HG03460 (cell line): Measurements from ENCODE around the gene DEFB129.
"Not testable (repeated sequence)": the region's sequence is repeated elsewhere in the genome, so short reads cannot be mapped to it uniquely, and the experiment has no call there.

Experiments
- ATAC-seq: cut with Tn5 transposase; IDR thresholded peaks from one replicate; pipeline ENCODE4 v1.9.1; 2021; ENCODE audit not compliant: unreplicated experiment

The DEFB129 gene

GRCh38 chr20:252801-253200, 25.7 kb downstream of the DEFB129 start:
- ATAC-seq: no peak

- ATAC-seq: not testable (repeated sequence)
Measured at GRCh38 chr20:253447-253846, 26.4 kb downstream of the DEFB129 start.

DNA sequence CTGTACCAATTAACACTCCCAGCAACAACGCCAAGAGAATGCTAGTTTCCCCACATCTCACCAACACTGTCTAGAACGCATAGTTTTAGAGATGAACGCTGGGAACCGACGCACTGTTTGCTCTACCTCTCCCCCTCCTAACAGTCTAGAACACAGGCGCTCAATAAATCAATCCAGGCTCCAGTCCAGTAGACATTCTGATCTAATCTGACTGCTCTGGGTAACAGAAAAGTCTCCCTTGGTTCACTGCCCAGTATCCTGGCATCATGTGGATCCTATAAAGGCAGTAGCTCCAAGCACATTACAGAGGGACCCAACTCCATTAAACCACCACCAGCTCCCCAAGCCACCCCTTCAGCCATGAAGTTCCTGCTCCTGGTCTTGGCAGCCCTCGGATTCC, 30.4 kb downstream of the DEFB129 start, which contains the start of gene DEFB132:
TSS of gene DEFB132 (plus strand) at position 306 of the 400 bp plus-strand sequence. CDS start at position 361, 55 bp downstream.
- no peak for ATAC-seq

- ATAC-seq: no peak
Measured at GRCh38 chr20:258269-258858, 31.3 kb downstream of the DEFB129 start.

DNA sequence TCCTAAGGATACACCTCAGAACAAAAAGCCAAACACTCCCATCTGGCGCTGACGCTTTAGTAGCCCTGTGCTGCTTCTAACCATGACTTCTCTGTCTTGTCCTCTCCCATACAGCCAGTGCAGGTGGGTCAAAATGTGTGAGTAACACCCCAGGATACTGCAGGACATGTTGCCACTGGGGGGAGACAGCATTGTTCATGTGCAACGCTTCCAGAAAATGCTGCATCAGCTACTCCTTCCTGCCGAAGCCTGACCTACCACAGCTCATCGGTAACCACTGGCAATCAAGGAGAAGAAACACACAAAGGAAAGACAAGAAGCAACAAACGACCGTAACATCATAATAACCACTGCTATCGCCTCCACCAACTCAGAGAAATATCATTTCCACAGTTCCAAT, 31.9 kb downstream of the DEFB129 start:
- no peak for ATAC-seq

DNA sequence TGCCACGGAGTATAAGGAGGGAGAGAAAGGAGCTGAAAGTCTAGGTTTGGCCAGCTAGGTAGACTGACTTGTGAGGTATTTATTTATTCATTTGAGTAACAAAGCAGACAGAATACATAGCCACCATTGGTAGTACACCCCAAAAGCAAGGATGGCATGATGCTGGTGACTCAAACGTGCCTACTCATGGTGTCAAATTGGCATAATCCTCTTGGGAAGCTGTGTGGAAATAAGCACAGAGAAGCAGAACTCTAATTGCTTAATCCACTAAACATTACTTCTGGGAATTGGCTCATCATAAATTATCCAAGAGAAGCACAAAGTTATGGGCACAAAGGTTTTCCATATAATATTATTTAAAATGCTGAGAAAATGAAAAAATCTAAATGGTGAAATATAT, 32.9 kb downstream of the DEFB129 start:
- no peak for ATAC-seq

- no peak for ATAC-seq
Measured at GRCh38 chr20:263701-264100, 36.6 kb downstream of the DEFB129 start.

DNA sequence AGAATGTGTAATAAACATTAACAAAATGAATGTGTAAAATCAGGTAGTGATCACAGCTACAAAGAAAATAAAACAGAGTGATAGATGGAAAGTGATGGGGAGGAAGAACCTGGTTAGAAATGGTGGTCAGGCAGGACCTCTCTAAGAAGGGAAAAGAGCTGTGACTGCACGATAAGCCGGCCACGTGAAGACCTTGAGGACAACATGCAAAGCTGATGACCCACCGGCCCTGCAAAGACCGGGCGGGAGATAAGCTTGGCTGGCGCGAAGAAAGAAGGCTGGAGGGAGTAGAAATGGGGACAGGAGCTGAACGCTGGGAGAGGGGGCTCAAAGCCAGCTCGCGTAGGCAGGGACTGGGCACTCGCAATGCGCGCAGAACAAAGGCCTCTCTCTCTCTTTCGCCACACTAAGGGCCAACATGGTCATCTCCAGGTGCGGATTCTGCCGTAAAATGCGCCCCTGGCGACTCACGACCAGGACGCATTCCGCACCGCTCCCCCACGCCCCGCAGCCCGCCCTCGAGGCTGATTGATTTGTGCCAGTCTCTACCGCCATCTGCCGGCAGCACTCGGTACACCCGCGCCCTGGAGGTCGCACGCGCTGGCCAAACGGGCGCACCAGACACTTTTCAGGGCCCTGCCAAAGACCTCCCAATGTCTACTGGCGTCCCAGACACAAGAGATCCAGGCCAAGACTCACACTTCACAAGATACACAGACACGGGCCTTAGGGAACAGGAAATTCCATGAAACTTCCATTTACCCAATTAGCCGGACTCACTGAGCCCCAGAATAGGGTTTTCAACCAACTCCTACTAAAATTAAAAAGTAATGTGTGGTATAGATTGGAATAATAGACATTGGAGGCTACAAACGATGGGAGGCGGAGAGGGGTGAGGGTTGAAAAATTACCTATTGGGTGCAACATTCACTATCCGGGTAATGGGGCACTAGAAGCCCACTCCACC, 39.8 kb downstream of the DEFB129 start:
- peak; percentile 80 for ATAC-seq

DNA sequence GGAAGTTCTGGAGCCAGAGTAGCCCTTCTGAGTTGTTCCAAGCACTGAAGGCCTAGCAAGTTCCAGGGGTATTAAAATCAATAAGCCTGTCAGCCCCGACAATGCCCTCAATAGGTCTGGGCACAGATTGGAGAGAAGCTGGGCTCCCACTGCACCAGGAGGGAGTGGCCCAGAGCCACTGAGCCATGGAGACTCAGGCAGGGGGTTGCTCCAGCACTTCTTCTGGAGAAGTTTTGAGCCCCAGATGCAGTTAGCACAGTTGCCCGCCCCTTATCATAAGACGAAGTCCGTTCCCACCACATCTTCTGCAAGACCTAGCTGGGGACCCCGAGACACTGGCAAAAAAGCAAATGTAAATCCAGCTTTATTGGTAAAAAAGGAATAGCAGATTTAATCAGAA, 43.5 kb downstream of the DEFB129 start:
- ATAC-seq: no peak

DNA sequence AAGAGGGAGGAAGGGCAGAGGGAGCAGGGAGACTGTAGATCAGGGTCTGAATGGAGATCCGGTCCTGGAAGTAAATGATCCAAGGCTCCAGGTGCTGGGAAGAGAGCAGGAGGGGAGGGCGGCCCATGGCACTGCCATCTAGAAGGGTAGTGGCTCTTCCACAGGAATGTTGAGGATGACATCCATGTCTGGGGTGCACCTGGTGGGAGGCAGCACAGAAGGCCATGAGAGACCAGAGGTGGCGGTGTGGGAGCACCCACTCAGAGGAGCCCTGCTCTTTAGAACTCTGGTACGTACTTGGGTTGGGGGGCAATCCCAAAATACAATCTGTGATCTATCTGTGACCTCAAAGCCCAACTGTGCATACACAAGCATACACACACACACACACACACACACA, 44.0 kb downstream of the DEFB129 start:
- ATAC-seq: no peak

DNA sequence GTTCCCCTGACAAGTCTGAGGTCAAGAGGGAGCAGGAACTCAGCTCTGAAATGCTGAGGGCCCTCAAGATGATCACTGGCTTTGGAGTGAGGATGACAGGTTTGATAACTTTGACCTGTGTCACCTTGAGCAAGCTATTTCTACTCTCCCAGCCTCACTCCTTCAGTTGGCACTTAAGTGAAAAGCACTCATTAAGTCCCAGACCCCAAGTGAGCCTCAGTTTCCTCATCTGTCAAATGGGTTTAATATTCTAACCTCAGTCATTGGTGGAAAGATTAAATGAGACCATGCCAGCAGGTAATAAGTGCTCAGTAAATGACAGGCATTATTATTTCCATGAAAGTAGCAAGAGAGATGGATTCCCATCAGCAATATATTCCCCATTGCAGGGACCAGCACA, 44.5 kb downstream of the DEFB129 start:
- no peak for ATAC-seq

DNA sequence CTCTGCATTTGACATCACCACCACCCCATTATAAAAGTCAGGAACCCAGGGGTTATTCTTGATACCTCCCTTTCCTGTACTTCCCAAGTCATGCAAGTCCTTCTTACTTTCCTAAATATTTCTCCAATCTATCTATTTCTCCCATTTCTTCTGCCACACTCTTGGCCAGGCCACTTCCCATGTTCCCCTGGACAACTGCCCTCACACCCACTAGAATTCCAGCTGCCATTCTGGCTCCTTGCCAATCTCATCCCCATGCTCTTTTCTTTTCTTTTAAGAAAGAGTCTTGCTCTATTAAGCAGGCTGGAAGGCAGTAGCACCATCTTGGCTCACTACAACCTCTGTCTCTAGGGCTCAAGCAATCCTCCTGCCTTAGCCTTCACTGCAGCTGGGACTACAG, 45.7 kb downstream of the DEFB129 start:
- ATAC-seq: no peak

DNA sequence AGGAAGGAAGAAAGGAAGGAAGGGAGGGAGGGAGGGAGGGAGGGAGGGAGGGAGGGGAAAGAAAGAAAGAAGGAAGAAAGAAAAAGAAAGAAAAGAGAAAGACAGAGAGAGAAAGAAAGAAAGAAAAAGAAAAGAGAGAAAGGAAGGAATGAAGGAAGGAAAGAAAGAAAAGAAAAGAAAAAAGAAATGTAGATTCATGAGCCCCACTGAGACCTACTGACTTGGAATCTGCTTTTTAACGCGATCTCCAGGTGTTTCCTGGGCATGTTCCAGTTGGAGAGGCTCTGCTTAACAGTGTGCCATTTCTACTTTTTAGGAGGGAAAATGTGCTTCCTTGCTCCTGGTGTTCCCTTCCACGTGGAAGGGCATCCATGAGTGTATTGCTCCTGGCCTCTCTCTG, 46.8 kb downstream of the DEFB129 start:
- no peak for ATAC-seq

DNA sequence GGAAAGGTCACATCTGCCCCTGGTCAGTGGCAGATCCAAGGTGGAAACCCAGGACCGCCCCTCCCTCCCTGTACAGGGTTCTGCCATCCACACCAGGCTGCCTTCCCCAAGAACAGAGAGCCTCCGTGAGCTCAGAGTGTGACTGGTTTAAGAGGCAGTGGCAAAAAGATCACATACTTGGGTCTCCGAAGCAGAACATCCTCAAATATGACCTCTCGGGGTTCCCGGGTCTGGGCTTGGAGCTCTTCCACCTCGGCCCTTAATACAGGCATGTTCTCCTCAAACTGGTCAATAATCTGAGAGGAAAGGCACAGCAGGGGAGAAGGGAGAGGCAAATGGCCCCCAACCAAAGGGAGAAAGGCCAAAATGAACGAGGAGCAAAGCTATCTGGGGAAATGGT, 48.7 kb downstream of the DEFB129 start:
- no peak for ATAC-seq

- no peak for ATAC-seq
Measured at GRCh38 chr20:276620-277495, 49.8 kb downstream of the DEFB129 start.

DNA sequence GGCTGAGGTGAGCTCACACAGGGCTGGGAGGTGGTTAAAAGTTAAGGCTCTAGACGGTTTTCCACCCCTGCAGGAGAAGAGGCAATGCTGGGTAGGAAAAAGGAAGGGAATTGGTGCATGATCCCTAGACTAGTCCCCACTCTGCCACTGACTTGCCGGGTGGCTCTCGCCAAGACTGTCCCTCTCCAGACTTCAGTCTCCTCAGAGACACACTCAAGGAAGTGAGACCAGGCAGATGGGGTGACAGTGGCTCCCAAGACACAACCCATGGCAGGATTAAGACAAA, 50.4 kb downstream of the DEFB129 start:
- no peak for ATAC-seq

DNA sequence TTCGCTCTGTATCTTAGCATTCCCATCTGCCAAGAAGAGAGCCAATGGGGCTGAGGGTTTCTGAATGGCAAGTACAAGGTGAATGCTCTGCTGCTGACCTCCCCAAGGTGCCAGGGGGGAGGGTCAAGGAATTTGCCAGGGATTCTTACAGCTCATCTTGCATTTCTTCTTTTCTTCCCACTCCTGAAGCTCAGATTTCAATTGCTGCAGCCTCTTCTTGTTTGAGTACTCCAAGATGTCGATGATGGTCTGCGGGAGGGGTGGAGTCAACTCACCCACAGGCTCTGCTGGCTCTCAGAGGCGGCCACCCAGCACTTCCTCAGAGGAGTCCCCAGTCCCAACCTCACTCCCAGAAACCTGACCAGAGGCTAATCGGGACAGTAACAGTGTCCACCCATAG, 51.1 kb downstream of the DEFB129 start:
- no peak for ATAC-seq

GRCh38 chr20:278607-279571, 51.8 kb downstream of the DEFB129 start:
- no peak for ATAC-seq
